ENCODE results near the gene USP9X. TPM values are rescaled to one million over a fixed set of nuclear protein-coding genes. Genes with fewer than 3 reads are reported as not detected.

The USP9X gene
- 129 and 138 TPM in 2 replicates for total RNA-seq

GRCh38 chrX:41084893-41085511 lies at the start of gene USP9X:
TSS of gene USP9X (plus strand) at chrX:41085445. CDS start at chrX:41123629, 38,184 bp downstream.

Other genes starting within 250 kb of the USP9X start
- 250 and 338 TPM in 2 replicates for gene DDX3X, start 248.7 kb downstream of the USP9X start, total RNA-seq